Measurements from ENCODE around the gene KLHL12.

KLHL12 gene

DNA sequence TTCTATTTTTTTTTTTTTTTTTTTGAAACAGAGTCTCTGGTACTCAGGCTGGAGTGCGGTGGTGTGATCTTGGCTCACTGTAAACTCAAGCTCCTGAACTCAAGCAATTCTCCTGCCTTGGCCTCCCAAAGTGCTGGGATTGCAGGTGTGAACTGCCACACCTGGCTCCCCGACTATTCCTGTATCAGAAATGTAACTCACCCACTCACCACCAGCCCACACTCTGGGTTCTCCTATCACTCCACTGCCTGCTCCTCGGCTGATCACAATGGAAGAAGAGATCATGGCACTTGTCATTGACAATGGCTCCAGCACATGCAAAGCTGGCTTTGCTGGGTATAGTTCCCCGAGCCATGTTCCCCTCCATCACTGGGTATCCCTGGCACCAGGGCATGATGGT lies 54.0 kb downstream of the KLHL12 start:
- TF ChIP-seq CTCF (IDR thresholded peaks at IDR 0.05; ENCODE audit: control insufficient read depth, extremely low read depth, insufficient read depth) = no peak
- no peak for DNase-seq (ENCODE audit: low read depth)
- H3K4me3 ChIP-seq (ENCODE audit: low read depth, low read length) = no peak overlapping the region

DNA sequence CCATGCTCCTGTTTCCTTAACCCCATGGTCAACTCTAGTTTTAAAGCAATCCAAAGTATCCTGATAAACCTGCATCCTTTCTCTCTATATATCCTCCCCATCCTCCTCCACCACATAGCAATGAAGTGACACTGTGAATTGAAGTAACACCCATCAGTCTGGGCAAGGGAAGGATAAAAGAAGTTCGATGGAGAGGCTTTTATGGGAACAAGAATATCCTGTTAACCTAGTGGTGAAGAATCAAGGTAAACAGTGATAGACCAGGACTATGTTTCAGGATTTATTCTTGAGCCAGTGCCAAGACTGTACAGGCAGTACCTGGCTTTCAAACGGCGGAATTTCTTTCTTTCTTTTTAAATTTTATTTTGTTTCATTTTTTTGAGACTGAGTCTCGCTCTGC lies 55.7 kb downstream of the KLHL12 start:
- TF ChIP-seq CTCF (IDR thresholded peaks at IDR 0.05; ENCODE audit: control insufficient read depth, extremely low read depth, insufficient read depth) = no peak
- peak; percentile 72 for DNase-seq (ENCODE audit: low read depth)
- no peak overlapping the region for H3K4me3 ChIP-seq (ENCODE audit: low read depth, low read length)

DNA sequence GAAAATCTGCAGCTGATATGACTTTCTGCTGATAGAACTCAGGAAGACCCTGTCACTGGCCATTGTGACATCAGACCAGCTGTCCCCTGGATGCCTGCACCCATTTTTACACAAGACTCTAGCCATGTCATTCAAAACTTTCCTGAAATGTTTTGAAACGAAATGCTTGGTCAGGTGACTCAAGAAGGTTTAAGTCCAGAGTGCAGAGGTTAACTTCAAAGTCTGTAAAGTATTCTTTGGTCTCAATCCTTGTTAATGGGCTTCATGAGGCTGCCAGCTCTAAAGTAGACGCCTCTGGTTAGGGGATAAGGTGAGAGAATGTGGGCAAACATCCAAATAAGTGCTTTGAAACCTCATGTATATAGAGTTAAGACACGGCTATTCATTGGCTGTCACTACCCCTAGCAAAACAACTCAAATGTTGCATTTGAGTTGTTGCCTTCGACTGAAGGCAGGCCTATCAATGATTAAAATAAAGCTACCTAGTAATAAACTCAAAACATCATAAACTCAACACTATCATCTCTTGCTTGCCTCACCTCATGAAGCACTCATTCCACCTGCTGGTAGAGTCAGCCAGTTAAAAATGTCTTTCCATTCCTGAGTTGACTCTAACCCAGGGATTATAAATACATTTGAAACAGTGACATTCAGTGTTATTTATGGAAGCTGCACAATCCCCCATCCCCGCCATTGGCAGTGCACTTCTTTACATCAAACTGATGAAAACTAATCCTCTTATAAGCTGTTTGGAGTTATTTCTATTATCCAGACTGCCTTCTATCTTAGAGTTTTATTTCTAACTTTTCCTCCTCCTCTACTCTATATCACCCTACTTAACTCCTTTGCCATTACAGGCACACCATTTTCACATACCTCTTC lies 64.1 kb downstream of the KLHL12 start:
- H3K4me3 ChIP-seq (ENCODE audit: low read depth, low read length) = no peak overlapping the region

GRCh38 chr1:202861420-202862132 lies 65.5 kb downstream of the KLHL12 start:
- DNase-seq (ENCODE audit: low read depth) = peak; percentile 79
- TF ChIP-seq CTCF (IDR thresholded peaks at IDR 0.05; ENCODE audit: control insufficient read depth, extremely low read depth, insufficient read depth) = no peak
- peak overlapping the region; percentile 72 for H3K4me3 ChIP-seq (ENCODE audit: low read depth, low read length)

More for the DNA sequence above, 64.1 kb downstream of the KLHL12 start:
- no peak for TF ChIP-seq CTCF (IDR thresholded peaks at IDR 0.05; ENCODE audit: control insufficient read depth, extremely low read depth, insufficient read depth)
- no peak for DNase-seq (ENCODE audit: low read depth)

DNA sequence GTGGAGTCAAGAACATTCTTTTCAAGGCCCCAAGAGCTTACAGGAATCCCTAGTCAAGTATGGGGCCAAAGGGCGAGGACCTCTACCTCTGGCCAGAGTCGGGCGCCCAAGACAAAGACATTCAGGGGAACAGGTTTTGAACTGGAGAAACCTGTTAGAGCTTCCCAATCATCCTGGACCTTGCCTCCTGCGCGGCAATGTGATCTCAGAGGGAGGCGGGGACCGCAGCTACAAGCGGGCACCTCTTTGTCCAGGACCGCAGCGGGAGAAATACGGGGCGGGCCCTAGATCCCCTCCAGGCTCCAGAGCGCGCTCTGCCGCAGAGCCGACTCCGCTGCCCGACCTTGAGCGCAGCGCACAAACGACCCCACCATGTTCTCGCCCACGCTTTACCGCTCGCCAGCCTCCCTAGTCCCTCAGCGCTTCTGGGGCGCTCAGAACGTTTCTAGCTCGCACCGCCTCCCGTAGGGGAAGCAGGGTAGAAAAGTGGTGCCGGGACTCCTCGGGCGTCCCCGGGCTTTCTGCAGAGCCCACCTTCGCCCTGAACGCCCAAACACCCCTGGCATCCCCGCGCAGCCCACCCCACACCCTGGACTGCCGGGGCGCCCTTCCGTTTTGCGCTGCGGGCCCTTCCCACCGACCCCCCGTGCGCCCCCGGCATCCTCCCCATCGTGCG lies 66.2 kb downstream of the KLHL12 start:
- H3K4me3 ChIP-seq (ENCODE audit: low read depth, low read length) = peak overlapping the region; percentile 72
- TF ChIP-seq CTCF (IDR thresholded peaks at IDR 0.05; ENCODE audit: control insufficient read depth, extremely low read depth, insufficient read depth) = 0 out of 2 replicates have a peak, but pooled peaks have one; percentile 2
- peak; percentile 91 for DNase-seq (ENCODE audit: low read depth)

DNA sequence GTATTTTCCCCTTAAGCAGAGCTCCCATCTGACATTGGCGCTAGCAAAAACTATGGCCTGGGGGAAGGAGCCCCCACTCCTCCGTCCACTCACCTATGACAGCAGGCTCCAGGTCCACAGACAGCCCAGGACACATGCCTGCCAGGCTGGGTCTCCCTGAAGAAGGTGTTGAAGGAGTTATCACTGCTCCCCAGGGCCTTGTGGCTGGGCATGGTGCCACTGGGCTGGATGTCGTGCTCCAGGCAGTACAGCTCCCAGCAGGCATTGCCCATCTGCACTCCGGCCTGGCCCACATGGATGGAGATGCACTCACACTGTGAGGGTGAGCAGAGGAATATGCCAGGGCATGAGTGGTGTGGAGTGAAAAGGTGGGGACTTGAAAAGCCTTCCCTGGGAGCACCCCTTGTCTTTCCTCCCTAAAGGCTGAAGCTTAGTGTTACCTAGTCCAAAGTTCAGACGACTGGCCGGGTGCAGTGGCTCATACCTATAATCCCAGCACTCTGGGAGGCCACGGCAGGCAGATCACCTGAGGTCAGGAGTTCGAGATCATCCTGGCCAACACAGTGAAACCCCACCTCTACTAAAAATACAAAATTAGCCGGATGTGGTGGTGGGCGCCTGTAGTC lies 68.1 kb downstream of the KLHL12 start:
- no peak for DNase-seq (ENCODE audit: low read depth)
- TF ChIP-seq CTCF (IDR thresholded peaks at IDR 0.05; ENCODE audit: control insufficient read depth, extremely low read depth, insufficient read depth) = no peak
- H3K4me3 ChIP-seq (ENCODE audit: low read depth, low read length) = no peak overlapping the region
